GM19372 (cell line): ENCODE measurements around the gene DMRT1.

Experiments used
- ATAC-seq: cut with Tn5 transposase; IDR thresholded peaks from one replicate; pipeline ENCODE4 v1.9.1; 2021; ENCODE audit warnings: mild to moderate bottlenecking, low read depth, moderate library complexity; ENCODE audit not compliant: unreplicated experiment

DMRT1 gene

GRCh38 chr9:841371-842209 is at the start of gene DMRT1:
TSS of gene DMRT1 (plus strand) at chr9:841697. CDS start at chr9:841839, 142 bp downstream.
- ATAC-seq, result no peak

DNA sequence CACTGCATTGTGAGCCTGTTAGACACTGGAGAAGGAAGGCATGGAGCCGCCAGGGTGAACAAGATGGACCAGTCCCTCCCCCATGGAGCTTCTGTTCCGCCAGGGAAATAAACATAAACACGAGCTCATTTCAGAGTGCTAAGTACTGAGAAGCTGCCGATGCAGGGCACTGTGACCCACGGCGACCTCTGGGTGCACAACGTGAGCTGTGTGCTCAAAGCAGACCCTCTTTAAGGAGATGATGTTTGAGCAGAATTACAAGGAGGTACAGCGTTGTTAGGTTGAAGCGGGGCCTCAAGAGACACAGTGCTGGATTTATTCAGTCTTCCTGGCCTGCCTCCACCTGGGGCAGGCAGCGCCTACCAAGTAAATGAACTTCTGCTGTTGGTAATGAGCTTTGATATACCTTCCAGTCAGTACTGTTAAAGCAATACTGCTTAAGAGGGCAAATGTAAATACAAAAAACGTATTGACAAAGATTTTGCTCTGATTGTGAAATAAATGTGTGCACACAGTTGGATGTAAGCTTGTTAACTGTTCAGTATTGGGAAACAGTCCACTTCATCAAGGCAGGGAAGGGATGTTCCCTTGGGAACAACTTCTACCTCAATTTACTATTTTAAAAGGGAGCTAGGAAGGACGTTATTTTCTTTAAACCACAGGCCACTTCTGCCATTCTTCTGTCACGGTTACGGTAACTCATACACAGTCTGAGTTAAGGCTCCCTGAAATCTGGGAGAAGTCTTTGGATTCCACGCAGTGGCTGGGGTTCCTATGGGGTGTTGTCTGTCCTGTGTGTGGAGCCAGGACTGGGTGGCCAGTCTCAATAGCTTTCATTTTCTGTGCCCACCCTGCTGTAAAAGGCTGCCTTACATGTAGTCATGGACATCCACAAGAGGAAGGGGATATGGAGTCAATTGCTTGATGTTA is 48.9 kb upstream of the DMRT1 start:
- no peak for ATAC-seq

DNA sequence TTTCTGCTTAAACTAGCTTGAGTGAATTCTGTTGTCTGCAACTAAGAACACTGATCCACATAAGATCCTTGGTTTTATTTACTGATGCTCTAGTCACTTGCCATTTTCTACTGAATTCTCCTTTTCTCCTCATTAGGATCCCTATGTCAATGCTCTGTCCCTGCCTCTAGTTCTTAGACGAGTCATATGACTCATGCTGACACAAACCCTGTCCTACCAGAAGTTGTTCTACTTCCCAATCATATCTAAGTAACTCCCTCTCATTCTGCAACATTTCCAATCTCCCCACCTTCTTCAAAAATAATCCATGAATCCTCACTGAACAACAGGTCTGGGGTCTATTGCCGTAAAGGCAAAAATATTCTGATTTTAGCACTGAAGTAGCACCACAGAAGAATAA is 47.1 kb upstream of the DMRT1 start:
- ATAC-seq, result no peak

GRCh38 chr9:795869-796268 is 45.6 kb upstream of the DMRT1 start:
- ATAC-seq, result no peak

DNA sequence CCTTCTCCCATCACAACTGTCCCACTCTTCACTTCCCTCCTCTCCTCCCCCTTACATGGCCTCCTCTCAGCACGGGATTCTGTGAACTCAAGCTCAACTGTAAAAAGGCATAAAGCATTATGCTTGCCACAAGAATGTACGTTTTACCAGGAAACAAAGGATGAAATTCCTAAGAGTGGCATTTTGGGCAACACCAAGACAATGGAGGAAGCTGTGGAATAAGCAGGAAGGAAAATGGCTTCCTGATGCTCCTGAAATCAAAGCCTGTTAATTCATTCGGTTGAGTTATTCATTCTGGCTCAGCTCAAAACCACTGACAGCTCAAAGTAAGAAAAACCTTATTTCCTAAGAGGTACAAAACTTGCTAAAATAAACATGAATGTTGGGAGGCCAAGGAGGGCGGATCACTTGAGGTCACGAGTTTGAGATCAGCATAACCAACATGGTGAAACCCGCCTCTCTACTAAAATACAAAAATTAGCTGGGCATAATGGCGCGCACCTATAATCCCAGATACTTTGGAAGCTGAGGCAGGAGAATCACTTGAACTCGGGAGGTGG is 40.8 kb upstream of the DMRT1 start:
- ATAC-seq, result no peak

GRCh38 chr9:801399-802071 is 40.0 kb upstream of the DMRT1 start:
- ATAC-seq, result no peak

DNA sequence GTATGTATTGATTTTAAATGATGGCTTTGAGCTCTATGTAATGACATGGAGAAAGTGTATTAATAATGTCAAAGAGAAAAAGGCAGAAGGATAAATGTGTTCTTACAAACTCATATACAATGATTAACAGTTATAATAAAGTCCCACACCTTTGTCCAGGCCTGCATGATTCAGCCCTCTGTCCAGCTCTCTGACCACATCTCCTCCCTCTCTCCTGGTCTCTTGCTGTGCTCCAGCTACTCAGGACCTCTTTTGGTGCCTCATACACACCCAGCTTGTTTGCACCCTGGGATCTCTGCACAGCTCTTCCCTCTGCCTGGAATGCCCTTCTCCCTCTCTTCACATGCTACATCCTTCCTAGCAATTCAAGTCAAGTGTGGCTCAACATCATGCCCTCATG is 37.5 kb upstream of the DMRT1 start:
- no peak for ATAC-seq

DNA sequence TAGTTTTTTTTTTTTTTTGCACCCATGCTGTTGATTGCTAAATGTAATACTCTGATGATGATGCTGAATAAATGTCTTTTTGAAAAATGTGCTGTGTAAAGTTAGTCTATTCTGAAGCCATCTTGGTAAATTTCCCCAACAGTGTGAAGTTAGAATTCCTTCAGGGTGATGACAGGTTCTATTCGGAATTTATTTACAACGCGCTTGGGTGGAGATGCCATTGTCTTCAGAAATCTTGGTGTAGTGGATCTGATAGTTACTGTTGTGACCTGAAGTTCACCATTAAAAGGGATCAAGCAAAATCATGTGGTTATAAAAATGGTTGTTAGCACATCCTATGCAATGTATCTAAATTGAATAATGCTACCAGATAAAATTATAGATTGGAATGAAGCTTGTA is 36.3 kb upstream of the DMRT1 start:
- no peak for ATAC-seq

GRCh38 chr9:806285-807156 is 35.0 kb upstream of the DMRT1 start:
- ATAC-seq, result no peak

DNA sequence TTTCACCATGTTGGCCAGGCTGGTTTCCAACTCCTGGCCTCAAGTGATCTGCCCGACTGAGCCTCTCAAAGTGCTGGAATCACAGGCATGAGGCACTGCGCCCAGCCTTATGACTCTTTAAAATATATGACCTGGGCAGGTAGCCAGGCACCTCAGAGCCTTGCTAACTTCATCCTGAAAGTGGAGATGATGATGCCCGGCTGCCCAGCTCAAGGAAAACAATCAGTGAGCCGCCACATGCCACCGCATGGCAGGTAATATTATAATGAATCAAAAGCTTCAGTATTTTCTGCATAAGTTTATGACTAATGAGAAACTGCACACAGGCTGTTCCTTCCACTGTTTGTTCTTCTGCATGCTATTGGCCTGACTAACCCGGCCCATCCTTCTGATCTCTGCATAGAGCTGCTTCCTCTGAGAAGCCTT is 30.4 kb upstream of the DMRT1 start:
- no peak for ATAC-seq

DNA sequence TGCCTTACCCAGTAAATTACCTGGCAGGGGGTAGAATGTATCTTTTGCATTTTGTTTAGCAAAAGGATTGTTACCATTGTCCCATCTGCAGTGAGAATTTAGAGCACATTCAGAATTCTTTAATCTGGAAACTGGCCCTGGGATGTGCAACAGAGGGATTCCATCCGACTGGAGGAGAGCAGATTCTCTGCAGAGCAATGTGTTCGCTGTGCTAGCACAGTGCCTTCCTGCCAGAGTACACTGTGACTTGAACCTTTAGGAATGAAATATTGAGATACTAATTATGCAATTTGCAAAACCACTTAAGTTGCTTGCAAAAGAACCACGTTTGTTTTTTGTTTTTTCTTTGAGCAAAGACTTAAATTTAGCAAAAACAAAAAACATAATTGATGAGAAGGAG is 22.5 kb upstream of the DMRT1 start:
- ATAC-seq, result no peak

- ATAC-seq, result no peak
These were observed 14.8 kb upstream of the DMRT1 start for GRCh38 chr9:826500-827280.

- no peak for ATAC-seq
These were observed 1.2 kb upstream of the DMRT1 start for GRCh38 chr9:840343-840742.

DNA sequence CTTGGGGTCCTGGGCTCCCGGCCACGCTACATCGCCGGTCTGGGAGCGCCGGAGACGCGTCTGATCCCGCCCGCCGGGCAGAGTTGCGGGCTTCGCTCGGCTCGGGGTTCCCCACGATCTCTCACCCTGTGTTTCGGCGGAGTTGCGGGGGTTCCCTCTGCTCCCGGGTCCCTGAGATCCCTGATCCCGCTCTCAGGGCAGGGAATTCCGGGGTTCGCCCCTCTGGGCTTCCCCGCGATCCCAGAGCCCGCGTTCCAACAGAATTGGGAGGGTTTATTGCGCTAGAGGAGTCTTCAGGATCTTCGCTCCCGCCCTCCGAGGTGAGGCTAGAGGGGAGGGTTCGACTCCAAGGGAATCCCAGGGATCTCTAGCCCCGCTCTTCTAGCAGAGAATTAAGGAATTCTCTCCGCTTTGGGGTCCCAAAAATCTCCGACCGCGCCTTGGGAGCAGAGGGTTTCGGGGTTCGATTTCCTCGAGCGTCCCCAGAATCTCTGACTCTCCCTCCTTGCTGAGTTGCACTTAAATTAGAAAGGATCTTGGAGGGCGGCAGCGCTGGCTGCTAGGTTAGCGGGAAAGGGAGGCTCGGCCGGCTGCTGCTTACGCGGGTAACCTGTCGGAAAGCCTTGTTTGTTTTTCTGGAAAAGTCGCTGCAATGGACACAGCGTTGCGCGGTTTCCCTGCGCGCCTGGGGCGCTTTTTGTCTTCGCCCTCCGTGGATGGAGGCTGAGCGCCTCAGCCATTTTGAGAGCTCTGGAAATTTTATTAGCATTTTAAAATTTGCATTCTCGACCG is 1.3 kb downstream of the DMRT1 start:
- ATAC-seq, result no peak

DNA sequence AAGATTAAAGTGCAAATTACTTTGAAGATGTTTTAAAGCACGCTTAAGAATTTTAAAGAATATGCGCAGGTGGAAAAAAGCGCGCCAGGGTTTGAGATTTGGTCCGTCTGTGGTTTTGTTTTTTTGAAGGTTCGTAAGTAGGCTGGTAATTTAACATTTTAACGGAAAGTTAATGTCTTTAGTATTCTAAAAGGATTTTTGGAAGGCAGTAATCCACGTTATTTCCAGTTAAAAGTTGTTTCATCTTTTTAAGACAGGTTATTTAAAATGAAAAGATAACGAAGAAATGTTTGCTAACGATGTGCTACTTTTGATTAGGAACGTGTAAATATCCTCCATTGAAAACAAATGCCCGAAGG is 1.9 kb downstream of the DMRT1 start:
- no peak for ATAC-seq

- ATAC-seq, result no peak
These were observed 5.4 kb downstream of the DMRT1 start for GRCh38 chr9:846852-847251.

- no peak for ATAC-seq
These were observed 6.0 kb downstream of the DMRT1 start for GRCh38 chr9:847505-847904.

DNA sequence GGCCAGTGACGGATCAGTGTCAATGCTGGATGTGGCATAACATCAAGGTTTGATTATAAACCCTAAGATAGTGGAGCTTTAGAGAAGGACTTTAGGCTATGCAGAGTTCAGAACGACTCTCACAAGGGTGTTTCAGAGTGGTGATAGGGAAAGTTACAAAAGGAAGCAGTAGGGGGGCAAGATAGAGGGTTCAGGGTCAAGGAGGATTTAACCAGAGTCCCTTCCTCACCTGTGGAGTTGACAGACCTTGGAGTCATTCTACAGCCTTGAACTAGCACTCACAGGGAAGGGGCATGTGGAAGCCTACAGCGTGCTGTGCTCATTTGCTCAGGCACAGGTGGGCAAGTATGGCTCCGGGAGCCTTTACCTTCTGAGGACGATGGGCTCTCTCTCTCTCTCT is 7.9 kb downstream of the DMRT1 start:
- ATAC-seq, result no peak
